Right lobe of liver (tissue), 6 donors: ENCODE data around the gene ZDHHC22. TPM values are rescaled to one million over a fixed set of nuclear protein-coding genes. Genes with fewer than 3 reads are reported as not detected.

Experiments used
- ATAC-seq, 4 donors: fragments of 200-7000 bp; cut with Tn5 transposase; one replicate each; pipeline ENCODE4 v1.9.1; 2020; ENCODE audit warnings: mild to moderate bottlenecking in 4 of 4, moderate library complexity in 4 of 4
- DNase-seq, 3 donors: peaks; one replicate each; pipeline ENCODE4 v3.0.0-alpha.2; 2020
- H3K27ac ChIP-seq, 3 donors: fragments of 200-600 bp; one replicate each; pipeline ENCODE4 v1.8.0; 2022
- H3K27me3 ChIP-seq, 2 donors: fragments of 200-600 bp; one replicate each; pipeline ENCODE4 v1.8.0; 2022
- H3K36me3 ChIP-seq, 4 donors: fragments of 200-600 bp; sonication (generic) in 1 of 4; one replicate each; pipeline versions ENCODE4 v1.5.1 to v1.8.0; 2017 to 2022; ENCODE audit warnings: control low read depth in 1 of 4
- H3K4me1 ChIP-seq, 4 donors: fragments of 200-600 bp; sonication (generic) in 1 of 4; one replicate each; pipeline versions ENCODE4 v1.5.1 to v1.8.0; 2017 to 2022; ENCODE audit warnings: control low read depth in 1 of 4
- H3K4me3 ChIP-seq, 3 donors: fragments of 200-600 bp; one replicate each; pipeline ENCODE4 v1.8.0; 2022
- H3K9me3 ChIP-seq, 4 donors: fragments of 200-600 bp; sonication (generic) in 1 of 4; one replicate each; pipeline versions ENCODE4 v1.5.1 to v1.8.0; 2017 to 2022; ENCODE audit warnings: control low read depth in 1 of 4
- CTCF ChIP-seq, 4 donors: fragments of 200-600 bp in 3 of 4; fragments of 450-650 bp in 1 of 4; IDR thresholded peaks; one replicate each; pipeline versions ENCODE4 v1.5.1 to v1.8.0; 2016 to 2022; ENCODE audit warnings: antibody characterized with exemption in 4 of 4, mild to moderate bottlenecking in 2 of 4
- POLR2A ChIP-seq: fragments of 450-650 bp; IDR thresholded peaks from one replicate; pipeline ENCODE4 v1.6.1; 2017; ENCODE audit warnings: antibody characterized with exemption, mild to moderate bottlenecking
- WGBS: methylation state at CpG from one replicate; pipeline ENCODE4 v1.1.6; 2018; ENCODE audit warnings: low coverage, low lambda C conversion rate; ENCODE audit not compliant: insufficient coverage; ENCODE audit errors: missing lambda C conversion rate; 5-methylcytosine and 5-hydroxymethylcytosine counted together
- intact Hi-C, 2 donors: fragments of 100-400 bp; cut with DNase I; formaldehyde crosslinking; loops; one replicate each; pipeline versions ENCODE4 v1.11.2 to v1.14.1; 2022
- total RNA-seq, 6 experiments: library from RNA; depleted of rRNA in 2 of 6; stranded (reverse); fragments of >200 nt in 2 of 6; fragmentation: NEBNext Ultra II Directional in 3 of 6; extraction: Animal tissue kit (Norgen Biotek cat#: 25700) in 3 of 6; gene quantifications; one replicate each; pipeline versions ENCODE4 v1.1.0 to v1.2.4, GENCODE V29; 2016 to 2023
- donor health status: DM: no; HTN: yes; CAD: no.
- donor health status: DM: no; HTN: no; CAD: no.
- donor health status: DM: no; HTN: no; CAD: no.
- donor health status: DM: no; HTN: yes; CAD: no.
- donor health status: DM: no; HTN: yes; CAD: no.

The ZDHHC22 gene
- total RNA-seq, 6 experiments from 2014 or later = not detected

GRCh38 chr14:77133720-77134338 is 7.8 kb downstream of the ZDHHC22 start:
- no peaks in the 10 kb centered on the region for H3K4me1 ChIP-seq
- intact Hi-C loops = no loop called here
- H3K27ac ChIP-seq = no peak overlapping the region
- no peaks in the 10 kb centered on the region for H3K9me3 ChIP-seq
- WGBS = 3% methylated on average over 14 of the region's 22 CpGs
- ATAC-seq (peak; percentile 53 to 81 (median 64)), DNase-seq (peak; percentile 34 to 51 (median 48))
- TF ChIP-seq POLR2A = no peak
- no peak for TF ChIP-seq CTCF (IDR thresholded peaks at IDR 0.05)
- H3K27me3 ChIP-seq = no peaks in the 10 kb centered on the region
- H3K36me3 ChIP-seq = no peaks in the 10 kb centered on the region
- no peak overlapping the region for H3K4me3 ChIP-seq

- Histone ChIP-seq H3K4me3 (no peak overlapping the region), H3K9me3 (no peaks in the 10 kb centered on the region), H3K4me1 (no peaks in the 10 kb centered on the region), H3K36me3 (no peaks in the 10 kb centered on the region), H3K27ac (no peak overlapping the region), H3K27me3 (no peaks in the 10 kb centered on the region)
- no peak for ATAC-seq
- intact Hi-C loops = no loop called here
- peak in 1 of 3 donors; percentile 18 for DNase-seq
- TF ChIP-seq CTCF (IDR thresholded peaks at IDR 0.05) (no peak), POLR2A (no peak)
- WGBS = 80% methylated on average over 1 of the region's 5 CpGs
These were observed 9.6 kb downstream of the ZDHHC22 start for GRCh38 chr14:77131871-77132486.

DNA sequence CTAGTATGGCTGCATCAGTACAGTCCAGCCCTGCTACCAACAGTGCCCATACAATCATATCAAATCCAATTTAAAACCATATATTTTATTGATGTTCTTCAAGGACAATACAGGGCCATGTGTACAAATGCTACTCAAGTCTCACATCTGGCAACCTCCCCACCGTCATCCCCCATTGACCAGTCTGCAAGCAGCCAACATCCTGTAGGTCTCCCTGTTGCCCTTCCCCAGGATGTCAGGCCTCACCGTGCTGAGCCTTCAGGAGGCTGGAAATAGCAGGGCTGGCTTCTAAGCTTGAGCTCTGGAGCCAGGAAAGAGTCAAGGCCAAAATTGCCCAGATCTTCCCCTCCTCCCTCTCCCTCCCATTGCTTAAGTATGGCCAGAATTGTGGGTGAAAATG is 10.4 kb downstream of the ZDHHC22 start:
- Histone ChIP-seq H3K27me3 (no peaks in the 10 kb centered on the region), H3K27ac (no peak overlapping the region), H3K36me3 (no peaks in the 10 kb centered on the region), H3K4me1 (no peaks in the 10 kb centered on the region), H3K9me3 (no peaks in the 10 kb centered on the region), H3K4me3 (no peak overlapping the region)
- TF ChIP-seq POLR2A = no peak
- TF ChIP-seq CTCF (IDR thresholded peaks at IDR 0.05) = no peak
- intact Hi-C loops = no loop called here
- 71% methylated on average over 1 of the region's 2 CpGs for WGBS
- ATAC-seq = no peak
- DNase-seq = peak in 1 of 3 donors; percentile 2

GRCh38 chr14:77130386-77130785 is 11.2 kb downstream of the ZDHHC22 start:
- intact Hi-C loops = no loop called here
- Histone ChIP-seq H3K4me3 (no peak overlapping the region), H3K36me3 (no peaks in the 10 kb centered on the region), H3K27me3 (no peaks in the 10 kb centered on the region), H3K27ac (no peak overlapping the region), H3K4me1 (peaks cover 0 to 5% (median under 1%) of the 10 kb centered on the region in 4 donors), H3K9me3 (no peaks in the 10 kb centered on the region)
- peak in 1 of 3 donors; percentile 17 for DNase-seq
- no peak for ATAC-seq
- TF ChIP-seq POLR2A (no peak), CTCF (IDR thresholded peaks at IDR 0.05) (no peak)
- 42% methylated on average over 3 of the region's 3 CpGs for WGBS
